GM21526 (cell line): ENCODE data around the gene CENPX.

Experiments used
- ATAC-seq: cut with Tn5 transposase; IDR thresholded peaks from one replicate; pipeline ENCODE4 v1.9.1; 2021; ENCODE audit warnings: moderate library complexity; ENCODE audit not compliant: unreplicated experiment, low FRiP score

The CENPX gene

GRCh38 chr17:82055965-82056728, 33.5 kb upstream of the CENPX start:
- ATAC-seq: no peak

- no peak for ATAC-seq
Observed at GRCh38 chr17:82055023-82055964, 32.6 kb upstream of the CENPX start.

- no peak for ATAC-seq
Observed at GRCh38 chr17:82054351-82055022, 31.8 kb upstream of the CENPX start.

- ATAC-seq: no peak
Observed at GRCh38 chr17:82053556-82054263, 31.0 kb upstream of the CENPX start.

- ATAC-seq: no peak
Observed at GRCh38 chr17:82053130-82053529, 30.5 kb upstream of the CENPX start.

- ATAC-seq: no peak
Observed at GRCh38 chr17:82052638-82053059, 30.0 kb upstream of the CENPX start.

- ATAC-seq: no peak
Observed at GRCh38 chr17:82051776-82052637, 29.3 kb upstream of the CENPX start, which contains the start of the genes GPS1 and RFNG. GPS1 (plus strand) TSS chr17:82051898; CDS start chr17:82051932, 34 bp downstream. RFNG (minus strand) TSS chr17:82051811; CDS start chr17:82051766, 45 bp downstream.

- ATAC-seq: no peak
Observed at GRCh38 chr17:82050761-82051641, 28.3 kb upstream of the CENPX start.

- no peak for ATAC-seq
Observed at GRCh38 chr17:82050152-82050760, 27.6 kb upstream of the CENPX start.

GRCh38 chr17:82049521-82049971, 26.9 kb upstream of the CENPX start:
- ATAC-seq: no peak

- ATAC-seq: no peak
Observed at GRCh38 chr17:82049106-82049505, 26.4 kb upstream of the CENPX start.

GRCh38 chr17:82048571-82048971, 25.9 kb upstream of the CENPX start:
- no peak for ATAC-seq

- ATAC-seq: no peak
Observed at GRCh38 chr17:82047914-82048570, 25.4 kb upstream of the CENPX start.

GRCh38 chr17:82047379-82047778, 24.7 kb upstream of the CENPX start:
- ATAC-seq: no peak

- ATAC-seq: no peak
Observed at GRCh38 chr17:82046903-82047302, 24.2 kb upstream of the CENPX start.

GRCh38 chr17:82045936-82046484, 23.3 kb upstream of the CENPX start:
- ATAC-seq: no peak

GRCh38 chr17:82043507-82043906, 20.8 kb upstream of the CENPX start:
- ATAC-seq: no peak
